ENCODE data around the gene SLC9A4. TPM values are rescaled to one million over a fixed set of nuclear protein-coding genes. Genes with fewer than 3 reads are reported as not detected.

Gene SLC9A4
- total and polyA plus RNA-seq, 10 of the 15 experiments (the other 5 are each of a cell fraction or from before 2014, with no cell fraction given) = 0.10 TPM; not detected in 9

- TF ChIP-seq IRF3 (IDR thresholded peaks at IDR 0.05) (no peak), GABPA (IDR thresholded peaks at IDR 0.05; ENCODE audit: low read depth) (no peak), SUPT20H (IDR thresholded peaks at IDR 0.05; ENCODE audit: borderline replicate concordance, control insufficient read depth, low read depth, low read length) (no peak), STAT1 (conservative IDR thresholded peaks at IDR 0.05) (no peak), SREBF1 (IDR thresholded peaks at IDR 0.05; ENCODE audit: low read length) (no peak)
These were observed 31.8 kb downstream of the SLC9A4 start (continued) for GRCh38 chr2:102504833-102505232.

GRCh38 chr2:102505290-102505689 is 32.3 kb downstream of the SLC9A4 start:
- ChIA-PET RAD21 (ENCODE audit: unreplicated experiment) (no interaction called here), POLR2A (no interaction called here), SMC1A (ENCODE audit: uncharacterized antibody, unreplicated experiment) (interaction anchor here (1.0 kb wide), 1 partner anchor 17 kb away, joined by 3 read pairs; no protein-coding TSS in a partner anchor), CTCF (no interaction called here)
- H3K9ac ChIP-seq (ENCODE audit: control insufficient read depth, insufficient read depth, low read length) = no peak overlapping the region
- no peaks in the 10 kb centered on the region; the same call in 1 of the 3 replicates for H3K9me3 ChIP-seq (replicated peaks; ENCODE audit: control insufficient read depth, insufficient read depth, low read length)
- no TSS peak for BruUV-seq (replicated peaks)
- H2AFZ ChIP-seq (ENCODE audit: control insufficient read depth, low read depth, low read length) = no peak overlapping the region
- FAIRE-seq (no peak), DNase-seq (ENCODE audit: low read depth, low spot score) (no peak), ATAC-seq (no peak)
- no peaks in the 10 kb centered on the region; a peak in 1 of 4 replicates for H3K27me3 ChIP-seq (replicated peaks in 1 of 2; ENCODE audit: control insufficient read depth in 2 of 2, insufficient read depth in 2 of 2, low read length in 1 of 2)
- H3K4me2 ChIP-seq (ENCODE audit: control insufficient read depth, insufficient read depth) = no peak overlapping the region
- in situ Hi-C loops (cut with MboI) (no loop called here), intact Hi-C loops (cut with micrococcal nuclease; ENCODE audit: unreplicated experiment) (no loop called here)
- H3K4me3 ChIP-seq = no peak overlapping the region
- no peaks in the 10 kb centered on the region for H3K79me2 ChIP-seq (ENCODE audit: control insufficient read depth, insufficient read depth, low read length)
- H3K36me3 ChIP-seq (ENCODE audit: control insufficient read depth in 2 of 2, insufficient read depth in 2 of 2, low read length in 1 of 2) = no peaks in the 10 kb centered on the region
- H3K27ac ChIP-seq (ENCODE audit: control insufficient read depth, insufficient read depth) = no peak overlapping the region
- 31% methylated on average over 10 of the region's 10 CpGs for WGBS (ENCODE audit: insufficient coverage, insufficient replicate concordance, low lambda C conversion rate, missing lambda C conversion rate)
- H3K4me1 ChIP-seq (ENCODE audit: control insufficient read depth, insufficient read depth, low read length) = no peaks in the 10 kb centered on the region
- no peaks in the 10 kb centered on the region for H4K20me1 ChIP-seq (ENCODE audit: control insufficient read depth, insufficient read depth)
- TF ChIP-seq TCF12 (IDR thresholded peaks at IDR 0.05; ENCODE audit: low read depth, low read length) = no peak
- no peak for TF ChIP-seq SMAD5 (IDR thresholded peaks at IDR 0.05; ENCODE audit: low read depth)
- TF ChIP-seq RUNX3 (IDR thresholded peaks at IDR 0.05; ENCODE audit: low read length) = no peak
- no peak for TF ChIP-seq NFIC (IDR thresholded peaks at IDR 0.05; ENCODE audit: low read depth, low read length)
- no peak for TF ChIP-seq ESRRA (IDR thresholded peaks at IDR 0.05; ENCODE audit: low read length)
- TF ChIP-seq POLR2AphosphoS5 (IDR thresholded peaks at IDR 0.05; ENCODE audit: low read length) = no peak
- no peak for TF ChIP-seq RAD21 (IDR thresholded peaks at IDR 0.05; ENCODE audit: insufficient read depth, low read depth, low read length)
- TF ChIP-seq E4F1 (IDR thresholded peaks at IDR 0.05; ENCODE audit: borderline replicate concordance, partially characterized antibody) = no peak
- no peak for TF ChIP-seq REST (IDR thresholded peaks at IDR 0.05; ENCODE audit: low read depth, low read length)
